OCI-LY7 (cell line): Measurements from ENCODE around the gene CYP4V2. TPM values are rescaled to one million over a fixed set of nuclear protein-coding genes. Genes with fewer than 3 reads are reported as not detected.

ENCODE experiments used
- BruUV-seq: library from RNA; stranded (reverse); fragments of 400-500 nt; replicated peaks from 2 replicates; lab custom pipeline; 2021; lab: Mats Ljungman, UMichigan
- CTCF ChIA-PET: fragments of 300-600 bp; sonication (Branson Sonifier 250); formaldehyde crosslinking; loops from one replicate; lab custom pipeline; 2022; ENCODE audit warnings: antibody characterized with exemption; ENCODE audit not compliant: unreplicated experiment; lab: Charles Lee
- POLR2A ChIA-PET: fragments of 300-600 bp; sonication (Branson Sonifier 250); formaldehyde crosslinking; loops from one replicate; lab custom pipeline; 2022; ENCODE audit warnings: antibody characterized with exemption; lab: Charles Lee
- DNase-seq: peaks from one replicate; pipeline ENCODE4 v3.0.0-alpha.2; 2015; ENCODE audit warnings: low spot score
- H2AFZ ChIP-seq: fragments of 200-600 bp; sonication (generic), shearing (Covaris generic); 2 replicates; pipeline ENCODE4 v1.6.1; 2014; ENCODE audit warnings: mild to moderate bottlenecking, antibody characterized with exemption, low read length, moderate library complexity
- H3K27ac ChIP-seq: fragments of 200-600 bp; sonication (generic); 2 replicates; pipeline ENCODE4 v1.5.1; 2014; ENCODE audit warnings: mixed run types, low read depth, mild to moderate bottlenecking, moderate library complexity, low read length, inconsistent platforms; ENCODE audit not compliant: poor library complexity, severe bottlenecking
- H3K36me3 ChIP-seq: fragments of 200-600 bp; sonication (generic); 2 replicates; pipeline ENCODE4 v1.6.1; 2014; ENCODE audit warnings: mild to moderate bottlenecking, antibody characterized with exemption, low read length, moderate library complexity, mixed read lengths; ENCODE audit not compliant: insufficient read depth
- H3K4me1 ChIP-seq: fragments of 200-600 bp; sonication (generic); 2 replicates; pipeline ENCODE4 v1.5.1; 2014; ENCODE audit warnings: mild to moderate bottlenecking, low read length; ENCODE audit not compliant: insufficient read depth, poor library complexity, severe bottlenecking
- H3K4me2 ChIP-seq: fragments of 200-600 bp; sonication (generic); 2 replicates; pipeline ENCODE4 v1.6.1; 2014; ENCODE audit warnings: mild to moderate bottlenecking, low read length
- H3K4me3 ChIP-seq: fragments of 200-600 bp; sonication (generic); 2 replicates; pipeline ENCODE4 v1.5.1; 2014; ENCODE audit warnings: mild to moderate bottlenecking, low read depth, low read length; ENCODE audit not compliant: poor library complexity, severe bottlenecking
- H3K79me2 ChIP-seq: fragments of 200-600 bp; sonication (generic); 2 replicates; pipeline ENCODE4 v1.6.1; 2016; ENCODE audit warnings: low read depth, mild to moderate bottlenecking, low read length, moderate library complexity, mixed read lengths; ENCODE audit not compliant: insufficient read depth
- H3K9me2 ChIP-seq: fragments of 200-600 bp; sonication (generic); 2 replicates; pipeline ENCODE4 v1.6.1; 2016; ENCODE audit warnings: mild to moderate bottlenecking, low read length, mixed read lengths; ENCODE audit not compliant: insufficient read depth
- H3K9me3 ChIP-seq: fragments of 200-600 bp; sonication (generic); 2 replicates; pipeline ENCODE4 v1.6.1; 2014; ENCODE audit warnings: mild to moderate bottlenecking, mixed run types, low read length, mixed read lengths
- H4K20me1 ChIP-seq: fragments of 200-600 bp; sonication (generic); 2 replicates; pipeline ENCODE4 v1.6.1; 2014; ENCODE audit warnings: mild to moderate bottlenecking, antibody characterized with exemption, low read length, moderate library complexity, mixed read lengths; ENCODE audit not compliant: insufficient read depth
- CTCF ChIP-seq: fragments of 200-600 bp; sonication (generic); conservative IDR thresholded peaks from 2 replicates; pipeline ENCODE4 v1.5.1; 2014; ENCODE audit warnings: mild to moderate bottlenecking, antibody characterized with exemption, low read length, moderate library complexity, mixed read lengths
- EZH2phosphoT487 ChIP-seq: fragments of 200-600 bp; sonication (generic); IDR thresholded peaks from 2 replicates; pipeline ENCODE4 v1.6.1; 2018; ENCODE audit warnings: low read depth, borderline replicate concordance, mild to moderate bottlenecking, mixed run types, antibody characterized with exemption, low read length, moderate library complexity, mixed read lengths
- intact Hi-C: fragments of 100-400 bp; cut with micrococcal nuclease; formaldehyde crosslinking; loops from one replicate; pipeline ENCODE4 v1.10.0; 2022; ENCODE audit not compliant: unreplicated experiment
- total RNA-seq, 2 experiments: library from RNA; depleted of rRNA in 1 of 2; stranded (reverse); fragments of >200 nt in 1 of 2; shearing (Covaris generic) in 1 of 2; gene quantifications; 2 replicates each; pipeline ENCODE4 v1.2.3, GENCODE V29; 2014 to 2022

The CYP4V2 gene
- total RNA-seq, 2 experiments from 2014 or later: 6.9 to 12.5 TPM

GRCh38 chr4:186228514-186228894 is 37.1 kb downstream of the CYP4V2 start:
- H3K4me2 ChIP-seq: no peak overlapping the region
- no peaks in the 10 kb centered on the region for H3K79me2 ChIP-seq
- POLR2A ChIA-PET: no interaction called here
- CTCF ChIA-PET: no interaction called here
- no peaks in the 10 kb centered on the region for H3K9me2 ChIP-seq
- H3K4me3 ChIP-seq: no peak overlapping the region
- 0 out of 2 replicates have a peak, but pooled peaks cover 6% of the 10 kb centered on the region for H3K9me3 ChIP-seq
- BruUV-seq: no TSS peak
- TF ChIP-seq CTCF: no peak
- no peak for TF ChIP-seq EZH2phosphoT487
- H3K4me1 ChIP-seq: no peaks in the 10 kb centered on the region
- H2AFZ ChIP-seq: no peak overlapping the region
- no peaks in the 10 kb centered on the region for H3K36me3 ChIP-seq
- H3K27ac ChIP-seq: no peak overlapping the region
- no peaks in the 10 kb centered on the region for H4K20me1 ChIP-seq
- DNase-seq: no peak
- intact Hi-C loops: no loop called here

- no peak for DNase-seq
- Histone ChIP-seq H3K4me3 (no peak overlapping the region), H4K20me1 (no peaks in the 10 kb centered on the region), H3K9me2 (no peaks in the 10 kb centered on the region), H3K9me3 (no peaks in the 10 kb centered on the region), H2AFZ (no peak overlapping the region), H3K36me3 (no peaks in the 10 kb centered on the region), H3K4me2 (no peak overlapping the region), H3K4me1 (no peaks in the 10 kb centered on the region), H3K79me2 (no peaks in the 10 kb centered on the region), H3K27ac (no peak overlapping the region)
- intact Hi-C loops: no loop called here
- TF ChIP-seq CTCF (no peak), EZH2phosphoT487 (no peak)
- ChIA-PET POLR2A (no interaction called here), CTCF (no interaction called here)
- no TSS peak for BruUV-seq
Measured at GRCh38 chr4:186234367-186234766, 43.0 kb downstream of the CYP4V2 start.

- no TSS peak for BruUV-seq
- intact Hi-C loops: no loop called here
- ChIA-PET CTCF (no interaction called here), POLR2A (interaction anchor here (0.6 kb wide), 1 partner anchor 134 kb away, joined by 3 read pairs; no protein-coding TSS in a partner anchor)
- DNase-seq: no peak
- Histone ChIP-seq H3K4me3 (no peak overlapping the region), H3K27ac (no peak overlapping the region), H3K4me1 (no peaks in the 10 kb centered on the region), H3K79me2 (no peaks in the 10 kb centered on the region), H3K36me3 (no peaks in the 10 kb centered on the region), H3K9me3 (no peaks in the 10 kb centered on the region), H3K9me2 (no peaks in the 10 kb centered on the region), H4K20me1 (no peaks in the 10 kb centered on the region), H3K4me2 (no peak overlapping the region), H2AFZ (no peak overlapping the region)
- no peak for TF ChIP-seq EZH2phosphoT487
- no peak for TF ChIP-seq CTCF
Measured at GRCh38 chr4:186236126-186236525, 44.8 kb downstream of the CYP4V2 start.
